HEK293T (cell line): ENCODE measurements around the gene LRMDA.

ENCODE experiments used
- CTCF ChIA-PET: fragments of 350-600 bp; formaldehyde crosslinking; extraction: SDS; loops from one replicate; lab custom pipeline; 2021; ENCODE audit warnings: antibody characterized with exemption, inconsistent platforms; lab: Yijun Ruan, JAX
- POLR2A ChIA-PET: fragments of 350-600 bp; formaldehyde crosslinking; extraction: SDS; loops from one replicate; lab custom pipeline; 2020; ENCODE audit warnings: antibody characterized with exemption, inconsistent platforms; lab: Yijun Ruan, JAX
- DNase-seq: peaks from one replicate; pipeline ENCODE4 v3.0.0; 2012; ENCODE audit warnings: mixed read lengths; ENCODE audit errors: extremely low spot score
- ARNT ChIP-seq: fragments of 450-650 bp; IDR thresholded peaks from 2 replicates; pipeline ENCODE4 v1.6.1; 2017; ENCODE audit warnings: mild to moderate bottlenecking
- BHLHE40 ChIP-seq: fragments of 450-650 bp; IDR thresholded peaks from 2 replicates; pipeline ENCODE4 v1.6.1; 2016; ENCODE audit warnings: mild to moderate bottlenecking, moderate library complexity, borderline replicate concordance
- CTBP1 ChIP-seq: fragments of 450-650 bp; IDR thresholded peaks from 2 replicates; pipeline ENCODE4 v1.6.1; 2016; ENCODE audit warnings: borderline replicate concordance
- ELF4 ChIP-seq: fragments of 450-650 bp; IDR thresholded peaks from 2 replicates; pipeline ENCODE4 v1.6.1; 2017; ENCODE audit warnings: antibody characterized with exemption
- FOXA1 ChIP-seq: fragments of 450-650 bp; IDR thresholded peaks from 2 replicates; pipeline ENCODE4 v1.6.1; 2016; ENCODE audit warnings: mild to moderate bottlenecking
- FOXK2 ChIP-seq: fragments of 450-650 bp; IDR thresholded peaks from 2 replicates; pipeline ENCODE4 v1.6.1; 2016; ENCODE audit warnings: mild to moderate bottlenecking
- FOXM1 ChIP-seq: fragments of 450-650 bp; IDR thresholded peaks from 2 replicates; pipeline ENCODE4 v1.6.1; 2017; ENCODE audit warnings: mild to moderate bottlenecking, borderline replicate concordance
- HDGF ChIP-seq: fragments of 450-650 bp; IDR thresholded peaks from 2 replicates; pipeline ENCODE4 v1.6.1; 2017; ENCODE audit warnings: antibody characterized with exemption, borderline replicate concordance
- L3MBTL2 ChIP-seq: fragments of 450-650 bp; conservative IDR thresholded peaks from 2 replicates; pipeline ENCODE4 v1.6.1; 2016; ENCODE audit warnings: mild to moderate bottlenecking
- LEF1 ChIP-seq: fragments of 450-650 bp; IDR thresholded peaks from 2 replicates; pipeline ENCODE4 v1.6.1; 2017; ENCODE audit warnings: mild to moderate bottlenecking, borderline replicate concordance
- NFRKB ChIP-seq: fragments of 450-650 bp; IDR thresholded peaks from 2 replicates; pipeline ENCODE4 v1.6.1; 2016; ENCODE audit warnings: mild to moderate bottlenecking, moderate library complexity
- PKNOX1 ChIP-seq: fragments of 450-650 bp; IDR thresholded peaks from 2 replicates; pipeline ENCODE4 v1.6.1; 2016
- SP1 ChIP-seq: fragments of 450-650 bp; IDR thresholded peaks from 2 replicates; pipeline ENCODE4 v1.6.1; 2017
- SUZ12 ChIP-seq: fragments of 450-650 bp; IDR thresholded peaks from 2 replicates; pipeline ENCODE4 v1.6.1; 2016; ENCODE audit warnings: mild to moderate bottlenecking
- TARDBP ChIP-seq: fragments of 450-650 bp; IDR thresholded peaks from 2 replicates; pipeline ENCODE4 v1.6.1; 2016
- ZNF384 ChIP-seq: fragments of 450-650 bp; IDR thresholded peaks from 2 replicates; pipeline ENCODE4 v1.6.1; 2016

LRMDA gene

GRCh38 chr10:76285515-76285914 is 854.1 kb downstream of the LRMDA start:
- POLR2A ChIA-PET, result no interaction called here
- DNase-seq, result no peak
- CTCF ChIA-PET, result no interaction called here
- no peak for TF ChIP-seq NFRKB
- no peak for TF ChIP-seq SP1
- no peak for TF ChIP-seq PKNOX1
- TF ChIP-seq BHLHE40, result no peak
- TF ChIP-seq FOXA1, result no peak
- TF ChIP-seq ELF4, result no peak
- TF ChIP-seq ARNT, result no peak
- no peak for TF ChIP-seq SUZ12
- no peak for TF ChIP-seq FOXK2
- no peak for TF ChIP-seq LEF1
- no peak for TF ChIP-seq CTBP1
- TF ChIP-seq FOXM1, result no peak
- TF ChIP-seq ZNF384, result no peak

- TF ChIP-seq FOXA1 (no peak), SP1 (no peak)
- ChIA-PET CTCF (interaction anchor here (0.7 kb wide), 1 partner anchor 12 kb away, joined by 3 read pairs; no protein-coding TSS in a partner anchor), POLR2A (no interaction called here)
- DNase-seq, result no peak
Measured at GRCh38 chr10:76286536-76286935, 855.1 kb downstream of the LRMDA start.

- ChIA-PET POLR2A (no interaction called here), CTCF (no interaction called here)
- DNase-seq, result no peak
- TF ChIP-seq ARNT, result no peak
- no peak for TF ChIP-seq SUZ12
- no peak for TF ChIP-seq FOXK2
- no peak for TF ChIP-seq ZNF384
- no peak for TF ChIP-seq SP1
- TF ChIP-seq ELF4, result no peak
- no peak for TF ChIP-seq FOXM1
- no peak for TF ChIP-seq PKNOX1
Measured at GRCh38 chr10:76287856-76288255, 856.4 kb downstream of the LRMDA start.

GRCh38 chr10:76291175-76291574 is 859.8 kb downstream of the LRMDA start:
- ChIA-PET CTCF (no interaction called here), POLR2A (no interaction called here)
- TF ChIP-seq NFRKB (no peak), HDGF (no peak), L3MBTL2 (no peak), PKNOX1 (no peak), FOXM1 (no peak), SP1 (no peak), FOXA1 (no peak), ARNT (no peak), ELF4 (no peak), SUZ12 (no peak), LEF1 (no peak), ZNF384 (no peak), CTBP1 (no peak), TARDBP (no peak), FOXK2 (no peak), BHLHE40 (no peak)
- no peak for DNase-seq

GRCh38 chr10:76291885-76292284 is 860.5 kb downstream of the LRMDA start:
- TF ChIP-seq SP1 (no peak), SUZ12 (no peak), ZNF384 (no peak), PKNOX1 (no peak), FOXK2 (no peak), ARNT (no peak), BHLHE40 (no peak), ELF4 (no peak), FOXM1 (no peak)
- no peak for DNase-seq
- ChIA-PET CTCF (no interaction called here), POLR2A (no interaction called here)

- CTCF ChIA-PET, result interaction anchor here (0.6 to 0.8 kb wide), 2 partner anchors 58 to 372 kb away, joined by 3 to 5 read pairs; no protein-coding TSS in a partner anchor
- DNase-seq, result no peak
- POLR2A ChIA-PET, result no interaction called here
- TF ChIP-seq PKNOX1, result peak; percentile 72; the same call in 1 of the 2 replicates
- TF ChIP-seq SUZ12, result no peak
Measured at GRCh38 chr10:76296957-76297356, 865.5 kb downstream of the LRMDA start.
